HEK293 (cell line): ENCODE data around the gene TAS2R40.
"Not testable (repeated sequence)": the region's sequence is repeated elsewhere in the genome, so short reads cannot be mapped to it uniquely, and the experiment has no call there.

Experiments used
- CTCF ChIA-PET: fragments of 350-600 bp; formaldehyde crosslinking; extraction: SDS; loops from one replicate; lab custom pipeline; 2021; ENCODE audit warnings: antibody characterized with exemption; lab: Yijun Ruan, JAX
- POLR2A ChIA-PET: fragments of 300-600 bp; formaldehyde crosslinking; extraction: SDS; loops from one replicate; lab custom pipeline; 2020; ENCODE audit warnings: antibody characterized with exemption, inconsistent platforms; lab: Yijun Ruan, JAX
- H3K27ac ChIP-seq: fragments of 200-500 bp; sonication (Bioruptor generic); 2 replicates; pipeline ENCODE4 v1.5.1; 2014; ENCODE audit warnings: low read depth, low read length, control low read depth, inconsistent platforms; ENCODE audit errors: extremely low read depth
- H3K36me3 ChIP-seq, 2 experiments: fragments of 200-500 bp in 1 of 2; sonication (Bioruptor generic) in 1 of 2; 1 replicate in 1 of 2; 2 replicates in 1 of 2; pipeline ENCODE4 v1.5.1; 2014 to 2017; ENCODE audit warnings: inconsistent platforms in 2 of 2, low read length in 2 of 2; ENCODE audit not compliant: control insufficient read depth in 2 of 2, insufficient read depth in 1 of 2
- H3K4me1 ChIP-seq: fragments of 200-500 bp; sonication (Bioruptor generic); 2 replicates; pipeline ENCODE4 v1.5.1; 2014; ENCODE audit warnings: mild to moderate bottlenecking, low read length, inconsistent platforms; ENCODE audit not compliant: control insufficient read depth, insufficient read depth
- H3K4me3 ChIP-seq: 2 replicates; pipeline ENCODE4 v1.5.1; 2011; ENCODE audit warnings: low read depth, mild to moderate bottlenecking, control low read depth, low read length, moderate library complexity
- H3K9me3 ChIP-seq: fragments of 200-500 bp; sonication (Bioruptor generic); 2 replicates; pipeline ENCODE4 v1.5.1; 2014; ENCODE audit warnings: low read depth, low read length, inconsistent platforms; ENCODE audit not compliant: control insufficient read depth, insufficient read depth
- CTCF ChIP-seq: fragments of 450-650 bp; formaldehyde crosslinking; IDR thresholded peaks from 2 replicates; pipeline ENCODE4 v1.5.1; 2016; ENCODE audit warnings: missing biosample characterization, missing genetic modification characterization
- FEZF1 ChIP-seq: fragments of 450-650 bp; formaldehyde crosslinking; IDR thresholded peaks from 2 replicates; pipeline ENCODE4 v1.5.1; 2016; ENCODE audit warnings: missing biosample characterization, missing genetic modification characterization
- KLF8 ChIP-seq: fragments of 450-650 bp; formaldehyde crosslinking; IDR thresholded peaks from 2 replicates; pipeline ENCODE4 v1.5.1; 2016; ENCODE audit warnings: missing biosample characterization, missing genetic modification characterization
- MEIS1 ChIP-seq: sonication (generic); formaldehyde crosslinking; IDR thresholded peaks from 2 replicates; pipeline ENCODE4 v1.8.1; 2022; ENCODE audit warnings: missing genetic modification reagents, mild to moderate bottlenecking, borderline replicate concordance
- PBX3 ChIP-seq: sonication (generic); formaldehyde crosslinking; IDR thresholded peaks from 2 replicates; pipeline ENCODE4 v1.8.1; 2022; ENCODE audit warnings: mild to moderate bottlenecking, moderate library complexity, missing genetic modification reagents
- PRDM2 ChIP-seq: fragments of 450-650 bp; formaldehyde crosslinking; IDR thresholded peaks from 2 replicates; pipeline ENCODE4 v1.5.1; 2016; ENCODE audit warnings: missing biosample characterization, missing genetic modification characterization, borderline replicate concordance
- SCRT2 ChIP-seq: fragments of 450-650 bp; formaldehyde crosslinking; IDR thresholded peaks from 2 replicates; pipeline ENCODE4 v1.5.1; 2016; ENCODE audit warnings: missing biosample characterization, missing genetic modification characterization
- ZNF121 ChIP-seq: fragments of 450-650 bp; formaldehyde crosslinking; IDR thresholded peaks from 2 replicates; pipeline ENCODE4 v1.5.1; 2016; ENCODE audit warnings: missing biosample characterization, missing genetic modification characterization
- ZNF140 ChIP-seq: fragments of 450-650 bp; formaldehyde crosslinking; IDR thresholded peaks from 2 replicates; pipeline ENCODE4 v1.5.1; 2016; ENCODE audit warnings: missing biosample characterization, missing genetic modification characterization
- ZNF214 ChIP-seq: fragments of 450-650 bp; formaldehyde crosslinking; IDR thresholded peaks from 2 replicates; pipeline ENCODE4 v1.5.1; 2017; ENCODE audit warnings: missing biosample characterization, mild to moderate bottlenecking, missing genetic modification characterization, borderline replicate concordance
- ZNF280D ChIP-seq: fragments of 450-650 bp; formaldehyde crosslinking; IDR thresholded peaks from 2 replicates; pipeline ENCODE4 v1.5.1; 2016; ENCODE audit warnings: missing biosample characterization, missing genetic modification characterization
- ZNF433 ChIP-seq: fragments of 450-650 bp; formaldehyde crosslinking; IDR thresholded peaks from 2 replicates; pipeline ENCODE4 v1.5.1; 2016; ENCODE audit warnings: missing biosample characterization, missing genetic modification characterization, low read depth
- ZNF776 ChIP-seq: fragments of 450-650 bp; formaldehyde crosslinking; IDR thresholded peaks from 2 replicates; pipeline ENCODE4 v1.5.0; 2017; ENCODE audit warnings: missing biosample characterization, missing genetic modification characterization, borderline replicate concordance

The TAS2R40 gene

GRCh38 chr7:143263266-143264195 is 41.7 kb downstream of the TAS2R40 start, which contains the start of gene GSTK1 (continued):
- TF ChIP-seq PRDM2 (no peak), SCRT2 (no peak)

- not testable (repeated sequence) for H3K27ac ChIP-seq, H3K4me3 ChIP-seq, H3K4me1 ChIP-seq, H3K9me3 ChIP-seq
- peaks cover 0 to 33% of the 10 kb centered on the region in 2 experiments; a peak in 1 of 3 replicates for H3K36me3 ChIP-seq
- ChIA-PET CTCF (interaction anchor here (1.6 to 2.1 kb wide), 2 partner anchors 36 to 40 kb away, joined by 6 to 7 read pairs; no protein-coding TSS in a partner anchor), POLR2A (interaction anchor here (0.6 to 1.3 kb wide), 8 partner anchors 17 to 45 kb away, joined by 3 to 6 read pairs (median 4); partner anchors contain the start of gene CASP2)
These were observed 42.3 kb downstream of the TAS2R40 start for GRCh38 chr7:143264196-143264568.

GRCh38 chr7:143265017-143265693 is 43.3 kb downstream of the TAS2R40 start:
- H3K4me3 ChIP-seq, result no peak overlapping the region
- POLR2A ChIA-PET, result interaction anchor here (1.3 kb wide), 1 partner anchor 23 kb away, joined by 6 read pairs; the partner anchor contains the start of gene CASP2
- no peaks in the 10 kb centered on the region for H3K4me1 ChIP-seq

More at GRCh38 chr7:143265017-143265693, 43.3 kb downstream of the TAS2R40 start:
- Histone ChIP-seq H3K27ac (no peak overlapping the region), H3K9me3 (no peaks in the 10 kb centered on the region), H3K36me3 (peaks cover 0 to 43% of the 10 kb centered on the region in 2 experiments; a peak in 1 of 3 replicates)
- CTCF ChIA-PET, result interaction anchor here (0.7 kb wide), 1 partner anchor 946 kb away, joined by 6 read pairs; no protein-coding TSS in a partner anchor
- no peak for TF ChIP-seq FEZF1 (tag by site-specific recombination)
- TF ChIP-seq CTCF (tag by site-specific recombination), result no peak
- TF ChIP-seq ZNF776, result no peak
- TF ChIP-seq ZNF280D (tag by site-specific recombination), result no peak
- no peak for TF ChIP-seq PBX3
- no peak for TF ChIP-seq KLF8
- TF ChIP-seq ZNF121 (tag by site-specific recombination), result no peak
- TF ChIP-seq SCRT2, result no peak
- TF ChIP-seq ZNF433 (tag by site-specific recombination), result no peak
- TF ChIP-seq MEIS1, result no peak
- no peak for TF ChIP-seq ZNF140 (tag by site-specific recombination)
- no peak for TF ChIP-seq ZNF214 (tag by site-specific recombination)
